Hematopoietic multipotent progenitor cell (in vitro differentiated cells): Measurements from ENCODE around the gene P2RY14. TPM values are rescaled to one million over a fixed set of nuclear protein-coding genes. Genes with fewer than 3 reads are reported as not detected.

ENCODE experiments used
- DNase-seq, 3 donors: peaks; one replicate each; pipeline ENCODE4 v3.0.0-alpha.2; 2011 to 2015; ENCODE audit warnings: low read depth in 2 of 3, low spot score in 2 of 3
- small RNA-seq: library from RNA; depleted of rRNA; stranded (forward); fragments of <200 nt; gene quantifications from one replicate; pipeline ENCODE3, GENCODE V24; 2012
- total RNA-seq: library from RNA; depleted of rRNA; stranded (reverse); fragments of >200 nt; gene quantifications from one replicate; pipeline ENCODE4 v1.2.3, GENCODE V29; 2012

The P2RY14 gene
- total RNA-seq, 1 donor, result 1.1 TPM

DNA sequence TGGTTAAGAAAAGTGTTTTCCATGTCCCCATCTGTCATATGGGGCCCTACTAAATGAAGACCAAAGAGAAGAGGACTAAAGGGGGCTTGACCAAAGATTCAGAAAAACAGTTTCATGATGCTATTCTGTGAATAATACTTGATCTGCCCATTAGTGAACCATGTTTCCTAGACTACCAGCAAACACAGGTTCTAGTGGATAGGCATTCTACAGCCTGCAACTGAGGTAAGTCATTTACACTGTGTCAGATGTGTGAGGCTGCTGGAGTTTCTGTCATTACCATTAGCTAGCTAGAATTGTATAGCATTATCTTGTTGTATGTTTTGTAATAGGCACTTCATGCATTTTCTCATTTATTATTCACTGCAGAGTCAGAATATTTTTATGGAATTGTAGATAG lies 81.9 kb downstream of the P2RY14 start:
- no peak for DNase-seq

DNA sequence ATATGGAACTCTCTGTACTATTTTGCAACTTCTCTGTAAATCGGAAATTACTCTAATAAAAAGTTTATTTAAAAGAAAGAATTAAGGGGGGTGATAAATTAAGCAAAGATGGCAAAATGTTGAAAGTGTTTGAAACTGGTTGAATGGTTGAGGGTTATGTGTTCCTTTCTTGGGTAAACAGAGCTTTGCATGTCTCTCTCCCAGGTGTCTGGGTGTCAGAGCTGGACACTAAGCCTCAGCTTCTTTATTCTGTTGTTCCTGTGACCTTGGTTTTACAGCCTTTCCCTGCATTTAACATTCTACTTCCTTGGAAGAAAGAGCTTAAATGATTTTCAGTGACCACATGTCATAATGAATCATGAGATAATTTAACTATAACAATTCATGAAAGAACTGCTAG lies 82.5 kb downstream of the P2RY14 start:
- no peak for DNase-seq

DNA sequence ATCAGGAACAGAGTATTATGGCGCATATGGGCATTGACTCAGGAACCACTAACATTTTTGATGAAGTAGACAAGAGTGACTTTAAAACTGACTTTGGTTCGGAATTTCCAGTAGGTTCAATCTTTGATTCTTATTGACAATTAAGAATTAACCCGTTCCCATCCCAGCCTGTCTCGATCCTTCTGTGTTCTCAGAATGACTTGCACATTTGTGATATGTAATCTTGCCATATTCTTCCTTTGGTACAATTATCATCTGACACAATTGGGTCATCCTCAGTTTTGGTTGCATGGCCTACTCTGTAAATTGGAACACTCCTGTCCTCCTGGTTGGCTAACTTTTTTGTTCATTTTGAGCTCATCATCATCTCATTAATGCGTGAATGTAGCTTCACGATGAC lies 85.8 kb downstream of the P2RY14 start:
- no peak for DNase-seq

DNA sequence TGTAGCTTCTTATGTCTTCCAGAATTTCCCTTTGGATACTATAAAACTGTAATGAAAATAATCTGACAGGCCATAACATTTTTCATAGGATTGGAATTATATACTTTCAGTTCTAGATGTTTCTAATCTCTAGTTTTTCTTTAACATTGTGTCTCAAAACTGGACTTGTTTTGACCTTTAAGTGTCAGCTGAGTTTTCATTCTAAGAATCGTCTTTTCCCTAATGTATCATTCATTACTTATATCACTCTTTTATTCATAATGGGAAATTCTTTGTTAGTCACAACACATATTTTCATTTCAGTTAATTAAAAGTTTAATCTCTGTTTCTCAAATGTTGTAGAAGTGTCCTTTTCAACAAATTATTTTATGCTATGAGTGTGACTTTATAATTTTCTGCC lies 87.2 kb downstream of the P2RY14 start:
- no peak for DNase-seq

GRCh38 chr3:151183265-151183671 lies 95.1 kb downstream of the P2RY14 start:
- no peak for DNase-seq

DNA sequence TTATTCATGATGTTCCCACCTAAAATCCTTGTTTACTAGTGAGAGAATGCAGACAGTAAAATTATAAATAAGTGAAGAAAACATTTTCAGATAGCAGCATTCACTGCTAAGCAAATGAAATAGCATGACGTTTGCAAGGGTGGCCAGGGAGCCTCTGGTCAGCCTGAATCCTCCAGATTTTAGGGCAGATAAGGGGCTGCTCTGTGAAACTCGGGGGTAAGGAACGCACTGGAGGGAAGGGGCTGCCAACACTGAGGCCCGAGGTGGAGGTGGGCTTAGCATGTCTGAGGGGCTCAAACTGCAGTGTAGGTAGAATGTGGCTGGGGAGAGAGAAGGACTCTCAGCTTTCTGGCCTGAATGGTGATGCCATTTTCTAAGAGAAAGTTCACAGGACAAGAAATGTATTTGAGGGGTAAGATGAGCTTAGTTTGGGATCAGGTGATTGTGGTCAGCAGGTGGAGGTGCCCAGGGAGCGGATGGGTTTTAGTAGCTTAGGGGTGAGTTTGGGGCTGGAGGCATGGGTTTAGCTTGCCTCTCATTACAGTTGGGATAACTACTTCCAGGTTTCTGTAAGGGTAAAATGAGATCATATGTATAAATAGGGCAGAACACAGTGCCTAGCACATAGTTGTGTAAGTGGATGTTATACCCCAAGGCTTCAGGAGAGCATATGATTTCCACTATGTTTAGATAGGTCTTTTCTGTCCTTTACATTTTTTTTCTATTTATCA lies 95.8 kb downstream of the P2RY14 start:
- no peak for DNase-seq

GRCh38 chr3:151178208-151178845 lies 100.0 kb downstream of the P2RY14 start:
- DNase-seq, result no peak

GRCh38 chr3:151175952-151176351 lies 102.4 kb downstream of the P2RY14 start:
- DNase-seq, result no peak

DNA sequence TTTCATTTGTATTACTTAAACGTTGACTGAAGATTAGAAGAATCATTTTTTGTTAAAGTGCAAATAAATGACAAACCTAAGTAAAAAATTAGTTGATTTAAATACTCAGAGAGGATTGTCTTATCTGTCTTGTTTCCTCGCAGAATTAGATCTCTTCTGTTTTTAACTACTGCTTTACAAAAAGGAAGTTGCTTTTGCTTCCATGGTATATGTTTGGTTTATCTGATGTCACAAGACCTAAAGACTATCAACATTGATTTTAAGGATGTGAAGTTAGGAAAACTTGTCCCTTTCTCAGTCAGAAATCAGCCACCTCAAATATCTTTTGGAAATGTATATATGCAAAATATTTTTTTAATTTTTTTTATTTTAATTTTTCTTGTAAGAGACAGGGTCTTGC lies 104.0 kb downstream of the P2RY14 start:
- peak in 1 of 3 donors; percentile 12 for DNase-seq

GRCh38 chr3:151171145-151171757 lies 107.1 kb downstream of the P2RY14 start:
- DNase-seq, result peak in 2 of 3 donors; percentile 67 to 81

GRCh38 chr3:151169948-151170679 lies 108.2 kb downstream of the P2RY14 start:
- peak in 1 of 3 donors; percentile 45 for DNase-seq

GRCh38 chr3:151169262-151169947 lies 108.9 kb downstream of the P2RY14 start:
- DNase-seq, result peak in 2 of 3 donors; percentile 38 to 60

DNA sequence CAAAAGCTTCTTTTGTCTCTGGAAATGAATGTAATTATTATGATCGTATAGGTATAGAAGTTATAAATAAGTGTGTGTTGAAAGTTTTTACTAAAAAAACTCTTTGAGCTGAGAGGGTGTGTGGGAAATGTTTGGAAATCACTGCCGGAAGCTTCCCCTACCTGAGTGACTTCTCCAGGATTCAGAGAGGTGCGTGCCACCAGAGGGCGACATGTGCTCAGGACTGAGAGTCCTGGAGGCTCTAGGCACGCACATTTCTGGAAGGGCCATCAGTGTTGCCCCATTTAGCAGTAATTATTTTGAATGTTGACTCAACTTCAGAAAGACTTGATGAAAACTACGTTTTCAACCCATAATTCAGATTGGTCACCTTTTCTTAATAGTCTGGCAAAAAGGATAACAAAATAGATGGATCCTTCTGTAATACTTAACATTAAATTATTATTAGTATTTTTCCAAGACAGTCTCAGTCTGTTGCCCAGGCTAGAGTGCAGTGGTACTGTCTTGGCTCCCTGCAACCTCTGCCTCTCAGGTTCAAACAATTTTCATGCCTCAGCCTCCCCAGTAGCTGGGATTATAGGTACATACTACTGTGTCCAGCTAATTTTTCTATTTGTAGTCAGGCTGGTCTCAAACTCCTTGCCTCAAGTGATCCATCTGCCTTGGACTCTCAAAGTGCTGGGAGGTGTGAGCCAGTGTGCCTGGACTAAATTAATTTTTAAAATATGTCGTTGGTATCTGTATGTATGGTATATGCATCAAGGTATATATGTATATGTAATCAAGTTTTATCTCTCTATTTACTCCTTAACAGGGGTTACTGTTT lies 109.9 kb downstream of the P2RY14 start:
- peak; percentile 48 to 58 (median 54) for DNase-seq

DNA sequence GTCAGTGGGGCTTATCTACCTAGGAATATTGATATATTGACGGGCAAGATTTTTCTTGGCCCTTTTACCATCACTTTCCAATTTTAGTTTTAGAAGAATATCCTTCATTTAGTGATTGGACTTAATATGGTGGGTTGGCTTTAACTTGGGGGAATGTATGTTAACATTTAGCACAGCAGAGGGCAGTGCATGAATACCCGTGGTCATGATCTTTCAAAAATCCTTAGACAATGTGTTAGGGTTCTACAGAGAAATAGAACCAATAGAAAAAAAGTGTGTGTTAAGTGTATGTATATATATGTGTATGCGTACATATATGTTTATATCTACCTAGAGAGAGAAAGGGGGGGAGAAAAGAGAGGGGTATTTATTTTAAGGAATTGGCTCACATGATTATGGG lies 112.2 kb downstream of the P2RY14 start:
- peak in 1 of 3 donors; percentile 27 for DNase-seq

DNA sequence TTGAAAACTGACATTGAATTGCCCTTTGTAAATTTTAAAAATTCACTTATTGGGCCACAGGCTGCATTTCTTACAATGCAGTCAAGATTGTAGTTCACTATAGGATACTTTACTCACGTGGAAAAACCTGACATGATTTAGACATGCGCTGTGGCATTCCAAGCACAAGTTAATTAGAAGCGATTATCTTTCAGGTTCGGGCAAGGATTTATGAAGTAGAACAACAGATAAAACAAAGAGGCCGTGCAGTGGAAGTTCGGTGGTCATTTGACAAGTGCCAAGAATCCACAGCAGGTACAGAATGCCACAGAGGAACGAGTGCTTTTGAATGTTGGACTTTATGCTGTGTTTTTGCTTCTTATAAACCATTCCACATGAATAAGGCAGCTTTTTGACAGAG lies 113.1 kb downstream of the P2RY14 start:
- DNase-seq, result no peak

Small RNAs within 50 kb of the gene (small RNA-seq; reads per million reads assigned to genes)
- gene RNA5SP145, result not detected

Other genes starting within 250 kb of the P2RY14 start
- gene MED12L, start 192.9 kb downstream of the P2RY14 start, total RNA-seq, result 47.9 TPM
- under 0.01 TPM for gene GPR171, start 75.3 kb downstream of the P2RY14 start, total RNA-seq
- gene GPR87, start 38.3 kb upstream of the P2RY14 start, total RNA-seq, result not detected
- 0.81 TPM for gene P2RY13, start 51.0 kb upstream of the P2RY14 start, total RNA-seq
- not detected for gene P2RY12, start 106.2 kb upstream of the P2RY14 start, total RNA-seq
- gene IGSF10, start 182.5 kb upstream of the P2RY14 start, total RNA-seq, result 1.3 TPM